HEK293T (cell line): ENCODE results near the gene NELFA.

Experiments used
- ARNT ChIP-seq: fragments of 450-650 bp; IDR thresholded peaks from 2 replicates; pipeline ENCODE4 v1.6.1; 2017; ENCODE audit warnings: mild to moderate bottlenecking
- BHLHE40 ChIP-seq: fragments of 450-650 bp; IDR thresholded peaks from 2 replicates; pipeline ENCODE4 v1.6.1; 2016; ENCODE audit warnings: mild to moderate bottlenecking, moderate library complexity, borderline replicate concordance
- ELF4 ChIP-seq: fragments of 450-650 bp; IDR thresholded peaks from 2 replicates; pipeline ENCODE4 v1.6.1; 2017; ENCODE audit warnings: antibody characterized with exemption
- FOXA1 ChIP-seq: fragments of 450-650 bp; IDR thresholded peaks from 2 replicates; pipeline ENCODE4 v1.6.1; 2016; ENCODE audit warnings: mild to moderate bottlenecking
- FOXK2 ChIP-seq: fragments of 450-650 bp; IDR thresholded peaks from 2 replicates; pipeline ENCODE4 v1.6.1; 2016; ENCODE audit warnings: mild to moderate bottlenecking
- FOXM1 ChIP-seq: fragments of 450-650 bp; IDR thresholded peaks from 2 replicates; pipeline ENCODE4 v1.6.1; 2017; ENCODE audit warnings: mild to moderate bottlenecking, borderline replicate concordance
- HDGF ChIP-seq: fragments of 450-650 bp; IDR thresholded peaks from 2 replicates; pipeline ENCODE4 v1.6.1; 2017; ENCODE audit warnings: antibody characterized with exemption, borderline replicate concordance
- L3MBTL2 ChIP-seq: fragments of 450-650 bp; conservative IDR thresholded peaks from 2 replicates; pipeline ENCODE4 v1.6.1; 2016; ENCODE audit warnings: mild to moderate bottlenecking
- LEF1 ChIP-seq: fragments of 450-650 bp; IDR thresholded peaks from 2 replicates; pipeline ENCODE4 v1.6.1; 2017; ENCODE audit warnings: mild to moderate bottlenecking, borderline replicate concordance
- NFRKB ChIP-seq: fragments of 450-650 bp; IDR thresholded peaks from 2 replicates; pipeline ENCODE4 v1.6.1; 2016; ENCODE audit warnings: mild to moderate bottlenecking, moderate library complexity
- PKNOX1 ChIP-seq: fragments of 450-650 bp; IDR thresholded peaks from 2 replicates; pipeline ENCODE4 v1.6.1; 2016
- SP1 ChIP-seq: fragments of 450-650 bp; IDR thresholded peaks from 2 replicates; pipeline ENCODE4 v1.6.1; 2017
- SUZ12 ChIP-seq: fragments of 450-650 bp; IDR thresholded peaks from 2 replicates; pipeline ENCODE4 v1.6.1; 2016; ENCODE audit warnings: mild to moderate bottlenecking
- ZNF384 ChIP-seq: fragments of 450-650 bp; IDR thresholded peaks from 2 replicates; pipeline ENCODE4 v1.6.1; 2016

GRCh38 chr4:1940566-1940965 is 68.2 kb downstream of the NELFA start:
- TF ChIP-seq FOXM1 = no peak
- no peak for TF ChIP-seq BHLHE40
- TF ChIP-seq ARNT = no peak
- no peak for TF ChIP-seq SUZ12
- TF ChIP-seq ZNF384 = no peak
- TF ChIP-seq LEF1 = no peak
- no peak for TF ChIP-seq FOXA1
- no peak for TF ChIP-seq SP1
- no peak for TF ChIP-seq HDGF
- no peak for TF ChIP-seq L3MBTL2
- TF ChIP-seq ELF4 = no peak
- TF ChIP-seq NFRKB = no peak
- TF ChIP-seq FOXK2 = no peak
- TF ChIP-seq PKNOX1 = no peak
